Activated CD4-positive, alpha-beta T cell treated with anti-CD3 and anti-CD28 coated beads for 48 hours (primary cell): Measurements from ENCODE around the gene CFAP46.

Source experiments
- DNase-seq: peaks from one replicate; pipeline ENCODE4 v3.0.0-alpha.2; 2020

CFAP46 gene

DNA sequence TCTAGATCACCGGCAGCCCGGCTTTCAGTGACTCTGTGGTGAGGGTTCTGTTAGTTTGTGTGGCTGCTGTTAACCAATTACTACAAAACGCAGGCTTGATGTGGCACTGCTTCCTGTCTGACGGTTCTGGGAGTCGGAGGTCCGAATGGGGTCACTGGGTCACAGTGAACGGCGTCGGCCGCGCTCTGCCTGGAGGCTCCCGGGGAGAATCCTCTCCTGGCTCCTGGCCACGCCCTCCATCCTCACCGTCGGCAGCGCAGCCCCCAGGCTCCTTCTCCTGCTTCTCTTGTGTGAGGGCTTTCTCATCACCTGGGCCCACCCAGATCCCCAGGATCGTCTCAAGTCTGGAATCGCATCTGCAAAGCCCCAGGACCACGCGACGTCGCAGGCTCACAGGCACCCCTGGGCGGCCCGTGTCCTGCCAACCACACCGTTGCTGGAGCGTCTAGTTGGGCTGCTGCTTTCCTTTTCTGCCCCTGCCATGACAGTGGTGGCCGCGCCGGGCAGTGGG lies 124.6 kb downstream of the CFAP46 start:
- DNase-seq, result no peak

DNA sequence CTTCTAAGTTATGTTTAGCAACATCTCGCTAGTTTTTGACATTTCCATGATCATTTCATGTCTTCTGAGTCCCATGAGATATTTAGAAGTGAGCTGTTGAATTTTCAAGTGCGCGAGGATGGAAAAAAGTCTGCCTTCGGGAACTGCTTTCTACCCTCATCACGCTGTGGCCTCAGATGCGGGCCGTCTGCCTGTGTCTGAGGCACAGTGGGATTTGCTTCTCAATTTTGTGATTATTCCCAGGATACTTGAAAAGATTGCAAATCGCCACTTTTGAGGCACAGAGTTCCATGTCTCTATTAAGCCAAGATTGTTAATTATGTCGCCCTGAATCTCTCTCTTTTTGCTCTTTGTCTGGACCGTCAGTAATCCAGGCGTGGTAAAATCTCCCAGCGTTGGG lies 125.7 kb downstream of the CFAP46 start:
- DNase-seq, result no peak

DNA sequence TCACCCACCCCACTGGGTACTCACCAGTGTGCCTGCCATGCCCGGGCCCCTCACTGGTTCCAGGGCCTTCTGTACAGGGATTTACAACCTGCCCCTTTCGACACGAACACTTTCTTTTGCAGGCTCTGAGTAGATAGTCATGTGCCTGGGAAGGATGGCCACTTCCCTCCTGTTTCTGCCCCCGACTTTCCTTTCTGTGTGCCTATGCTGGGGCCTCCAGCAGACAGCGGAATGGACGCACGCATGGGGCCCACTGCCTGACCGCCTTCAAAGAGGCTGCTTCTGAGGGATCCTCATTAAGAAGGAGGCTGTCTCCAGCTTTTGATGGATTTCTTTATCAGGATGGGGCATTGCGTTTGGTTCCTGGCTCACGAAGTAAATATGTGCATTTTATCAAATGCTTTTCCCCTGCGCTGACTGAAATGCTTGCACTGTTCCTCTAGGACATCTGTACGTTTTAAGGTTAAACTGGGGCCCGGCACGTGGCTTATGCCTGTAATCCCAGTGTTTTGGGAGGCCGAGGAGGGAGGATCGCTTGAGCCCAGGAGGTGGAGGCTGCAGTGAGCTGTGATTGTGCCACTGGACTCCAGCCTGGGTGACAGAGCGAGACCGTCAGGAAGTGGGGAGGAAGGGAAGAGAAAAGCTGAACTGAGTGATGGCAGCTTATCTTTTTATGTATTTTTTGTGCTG lies 127.1 kb downstream of the CFAP46 start:
- no peak for DNase-seq

DNA sequence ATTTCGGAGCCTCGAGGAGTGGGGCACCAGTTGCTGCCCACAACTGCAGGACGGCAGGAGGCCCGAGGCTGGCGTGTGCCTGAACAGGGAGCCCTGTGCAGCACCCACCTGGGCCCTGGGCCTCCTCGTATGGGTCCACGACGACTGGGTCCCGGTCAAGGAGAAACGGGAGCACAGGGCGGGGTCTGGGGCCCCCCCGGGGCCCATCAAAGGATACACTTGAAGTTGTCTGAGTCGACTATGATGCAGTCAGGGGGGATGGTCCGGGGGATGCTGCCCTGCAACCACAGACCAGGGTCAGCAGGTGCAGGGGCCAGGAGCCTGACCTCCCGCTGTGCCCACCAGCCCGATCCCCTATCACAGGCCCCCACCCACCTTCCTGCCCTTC lies 127.9 kb downstream of the CFAP46 start:
- no peak for DNase-seq

DNA sequence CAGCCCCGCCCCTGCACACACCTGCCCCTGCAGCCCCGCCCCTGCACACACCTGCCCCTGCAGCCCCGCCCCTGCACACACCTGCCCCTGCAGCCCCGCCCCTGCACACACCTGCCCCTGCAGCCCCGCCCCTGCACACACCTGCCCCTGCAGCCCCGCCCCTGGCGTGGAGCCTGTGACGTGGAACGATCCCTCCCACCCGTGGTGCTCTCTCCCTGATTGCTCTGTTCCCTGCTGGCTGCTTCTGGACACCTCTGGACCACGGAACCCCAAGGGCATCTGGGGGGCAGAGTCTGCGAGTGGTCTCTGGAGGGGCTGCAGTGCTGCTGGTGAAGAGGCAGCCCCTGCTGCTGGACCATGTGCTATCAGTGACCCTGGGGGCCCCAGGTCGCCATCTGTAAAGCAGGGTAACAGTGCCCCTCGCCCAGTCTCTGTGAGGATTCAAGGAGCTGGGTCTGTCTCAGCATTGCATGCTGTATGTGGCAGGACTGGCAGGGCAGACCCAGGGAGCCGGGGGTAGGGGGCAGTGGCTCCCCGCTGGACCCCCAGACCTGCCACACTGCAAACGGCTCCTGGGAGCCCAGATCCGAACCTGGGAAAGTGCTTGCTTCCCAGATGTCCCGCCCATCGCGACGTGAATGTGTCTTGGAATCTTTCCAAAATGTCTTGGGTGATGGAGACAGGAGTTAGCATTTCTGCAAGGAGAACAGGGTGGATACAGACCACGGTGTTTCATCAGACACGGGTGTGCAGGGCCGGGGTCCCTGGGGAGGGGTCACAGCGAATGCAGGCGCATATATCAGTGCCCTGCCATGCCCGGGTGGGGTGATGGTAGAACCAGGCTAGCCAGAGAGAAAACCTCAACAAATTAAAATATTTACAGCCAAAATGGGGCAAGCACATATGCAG lies 128.6 kb downstream of the CFAP46 start:
- DNase-seq, result no peak

DNA sequence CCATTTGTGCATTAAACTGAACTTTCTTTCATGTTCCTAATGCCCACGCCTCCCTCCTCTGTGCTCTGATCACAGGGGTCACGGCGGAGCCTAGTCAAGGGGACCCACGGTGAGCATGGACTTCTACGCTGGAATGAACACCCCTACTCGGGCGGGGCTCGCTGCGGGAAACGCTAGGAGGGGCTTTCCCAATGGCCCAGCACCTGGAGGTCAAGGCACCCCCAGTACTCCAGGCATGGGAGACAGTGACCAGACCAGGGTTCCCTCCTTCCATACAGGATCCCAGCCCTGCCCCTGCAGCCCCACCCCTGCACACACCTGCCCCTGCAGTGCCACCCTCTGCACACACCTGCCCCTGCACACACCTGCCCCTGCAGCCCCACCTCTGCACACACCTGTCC lies 129.4 kb downstream of the CFAP46 start:
- no peak for DNase-seq

DNA sequence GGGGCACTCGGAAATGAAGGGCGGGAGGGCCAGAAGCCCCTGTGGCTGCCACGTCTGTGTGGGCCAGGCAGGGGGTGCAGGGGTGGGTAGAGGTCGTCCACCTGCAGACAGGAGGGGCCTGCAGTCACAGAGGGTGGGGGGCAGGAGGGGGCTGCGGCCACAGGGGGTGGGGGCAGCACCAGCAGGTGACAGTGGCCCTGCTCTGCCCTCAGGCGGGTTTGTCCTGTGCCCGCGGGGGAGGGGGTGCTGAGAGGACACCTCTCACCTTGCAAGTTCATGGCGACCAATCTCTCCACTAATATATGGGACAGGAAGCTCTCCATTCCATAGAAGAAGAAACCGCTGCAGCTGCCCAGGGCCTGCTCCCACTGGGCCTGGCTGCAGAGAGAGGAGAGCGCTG lies 129.8 kb downstream of the CFAP46 start:
- no peak for DNase-seq

DNA sequence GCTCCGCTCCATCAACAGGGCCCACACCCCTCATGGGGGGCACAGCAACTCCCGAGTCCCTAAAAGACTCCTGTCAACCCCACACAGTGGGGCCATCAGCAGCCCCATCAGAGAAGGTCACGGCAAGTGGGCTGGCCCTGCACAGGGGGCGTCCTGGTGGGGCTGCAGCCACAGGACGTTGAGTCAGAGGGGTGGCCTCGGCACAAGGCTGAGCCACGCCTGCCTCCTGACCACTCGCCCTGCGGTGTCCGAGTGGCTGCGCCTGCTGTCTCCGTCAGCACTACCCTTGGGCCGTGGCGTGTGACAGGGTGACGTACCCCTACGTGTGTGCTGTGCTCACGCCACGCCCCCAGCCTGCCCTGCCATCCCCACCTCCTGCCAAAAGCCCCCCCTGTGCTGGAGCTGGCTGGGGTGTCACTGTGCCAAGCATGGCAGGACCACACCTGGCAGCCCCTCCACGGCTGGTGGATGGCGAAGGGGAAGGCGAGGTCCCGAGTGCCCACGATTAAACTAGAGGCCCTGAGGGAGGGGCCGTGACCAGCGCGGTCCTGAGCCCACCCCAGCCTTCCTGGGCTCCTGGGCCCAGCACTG lies 130.4 kb downstream of the CFAP46 start:
- DNase-seq, result no peak

DNA sequence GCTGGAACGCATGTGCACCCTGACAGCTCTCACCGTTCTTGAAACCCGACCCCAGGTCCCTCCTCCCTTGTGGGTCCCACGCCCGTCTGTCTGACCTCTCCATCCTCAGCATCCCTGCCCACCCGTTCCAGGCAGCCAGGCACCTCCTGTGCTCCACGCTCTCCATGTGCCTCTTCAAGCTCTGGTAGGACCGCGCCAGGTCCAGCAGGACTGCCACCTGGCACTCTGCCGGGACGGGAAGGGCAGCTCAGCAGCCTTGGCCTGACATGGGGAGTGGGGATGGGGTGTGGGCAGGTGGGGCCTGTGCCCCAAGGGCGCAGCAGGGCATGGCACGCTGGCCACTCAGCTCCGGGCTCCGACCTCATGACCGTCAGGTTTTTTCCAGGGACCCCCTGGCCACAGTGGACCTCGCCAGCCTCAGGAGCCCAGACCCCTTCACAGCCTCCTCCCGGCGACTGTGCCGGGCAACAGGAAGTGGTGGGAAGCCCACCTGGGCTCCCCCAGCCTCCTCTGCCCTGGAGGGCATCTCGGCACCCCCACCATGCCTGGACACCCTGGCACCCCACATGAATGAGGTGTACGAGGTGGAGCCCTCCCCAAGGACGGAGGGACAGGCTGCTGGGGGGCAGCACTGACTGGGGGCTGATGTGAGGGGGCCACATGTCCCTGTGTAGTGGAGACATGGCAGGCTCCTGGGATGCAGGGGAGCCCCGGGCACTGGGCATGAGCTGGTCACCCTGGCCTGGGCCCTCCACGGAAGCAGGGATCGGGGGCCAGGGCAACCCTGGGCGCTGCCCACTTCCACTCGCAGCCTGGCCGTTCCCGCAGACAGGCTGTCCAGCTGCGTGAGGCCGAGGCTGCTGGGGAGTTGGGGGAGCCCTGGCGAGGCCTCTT lies 131.3 kb downstream of the CFAP46 start:
- no peak for DNase-seq

DNA sequence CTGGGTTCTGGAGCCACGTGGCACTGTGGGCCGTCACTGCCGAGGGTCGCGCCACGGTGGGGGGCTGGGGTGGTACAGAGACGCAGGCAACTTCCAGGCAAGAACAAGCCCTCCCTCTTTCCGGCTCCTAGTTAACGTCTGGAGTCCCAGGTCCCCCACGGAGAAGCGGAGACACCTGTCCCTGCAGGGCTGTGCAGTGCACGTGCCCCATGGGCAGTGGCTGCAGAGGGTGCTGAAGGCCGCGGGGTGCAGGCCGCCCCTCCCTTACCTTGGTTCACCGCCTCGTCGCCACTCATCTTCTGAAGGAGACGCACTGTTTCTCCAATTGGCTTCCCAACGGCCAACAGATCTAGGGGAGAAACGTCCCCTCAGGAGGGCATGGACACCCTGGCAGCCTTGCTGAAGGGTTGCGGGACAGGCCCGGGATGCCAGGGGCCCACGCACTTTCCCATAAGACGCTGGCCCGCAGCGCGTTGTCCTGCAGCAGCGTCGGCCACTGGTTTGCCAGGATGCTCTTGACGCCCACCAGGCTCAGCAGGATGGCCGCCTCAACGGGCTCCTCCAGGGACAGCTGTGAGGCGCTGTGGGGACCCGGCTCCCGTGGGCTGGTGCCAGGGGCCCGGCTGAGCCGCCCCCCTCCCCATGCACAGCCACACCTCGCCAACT lies 132.1 kb downstream of the CFAP46 start:
- no peak for DNase-seq

DNA sequence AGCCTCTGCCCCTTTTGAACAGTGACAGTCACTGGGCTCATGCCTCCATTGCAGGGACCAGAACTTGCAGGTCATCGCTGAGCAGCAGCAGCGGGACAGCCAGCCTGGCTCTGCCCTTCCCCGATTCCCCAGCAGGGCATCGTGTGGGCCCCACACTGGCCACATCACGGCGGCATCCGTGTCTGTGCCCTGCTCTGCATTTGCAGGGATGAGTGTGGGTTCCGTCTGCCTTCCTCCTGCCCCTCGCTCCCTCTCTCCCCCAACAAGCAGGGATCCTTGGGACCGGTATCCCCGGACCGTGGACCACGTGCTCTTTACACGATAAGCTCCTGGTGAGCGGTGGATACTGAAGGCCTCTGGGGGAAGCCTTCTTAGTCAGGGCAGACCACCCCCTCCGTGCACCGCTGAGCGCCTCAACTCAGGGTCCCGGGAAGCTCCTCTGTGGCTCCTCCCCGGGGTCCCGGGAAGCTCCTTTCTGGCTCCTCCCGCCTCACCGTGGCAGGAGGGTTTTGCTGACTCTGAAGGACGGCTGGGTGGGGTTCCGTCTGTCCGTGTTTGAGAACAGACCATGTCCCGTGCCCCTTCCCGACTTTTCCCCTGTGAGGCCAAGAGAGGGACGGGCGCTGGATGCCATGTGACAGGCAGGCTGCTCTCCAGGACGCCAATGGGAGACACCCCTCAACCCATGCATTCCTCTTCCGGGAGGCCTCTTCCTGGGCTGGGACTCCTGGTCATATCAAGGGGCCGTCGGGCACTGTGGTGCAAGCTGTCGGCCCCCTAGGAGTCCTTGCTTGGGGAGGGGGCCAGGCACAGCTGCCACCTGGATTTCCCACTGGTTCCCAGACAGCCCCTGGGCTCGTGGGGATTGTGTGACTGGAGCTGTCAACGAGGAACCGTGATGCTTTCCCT lies 132.9 kb downstream of the CFAP46 start:
- DNase-seq, result no peak

DNA sequence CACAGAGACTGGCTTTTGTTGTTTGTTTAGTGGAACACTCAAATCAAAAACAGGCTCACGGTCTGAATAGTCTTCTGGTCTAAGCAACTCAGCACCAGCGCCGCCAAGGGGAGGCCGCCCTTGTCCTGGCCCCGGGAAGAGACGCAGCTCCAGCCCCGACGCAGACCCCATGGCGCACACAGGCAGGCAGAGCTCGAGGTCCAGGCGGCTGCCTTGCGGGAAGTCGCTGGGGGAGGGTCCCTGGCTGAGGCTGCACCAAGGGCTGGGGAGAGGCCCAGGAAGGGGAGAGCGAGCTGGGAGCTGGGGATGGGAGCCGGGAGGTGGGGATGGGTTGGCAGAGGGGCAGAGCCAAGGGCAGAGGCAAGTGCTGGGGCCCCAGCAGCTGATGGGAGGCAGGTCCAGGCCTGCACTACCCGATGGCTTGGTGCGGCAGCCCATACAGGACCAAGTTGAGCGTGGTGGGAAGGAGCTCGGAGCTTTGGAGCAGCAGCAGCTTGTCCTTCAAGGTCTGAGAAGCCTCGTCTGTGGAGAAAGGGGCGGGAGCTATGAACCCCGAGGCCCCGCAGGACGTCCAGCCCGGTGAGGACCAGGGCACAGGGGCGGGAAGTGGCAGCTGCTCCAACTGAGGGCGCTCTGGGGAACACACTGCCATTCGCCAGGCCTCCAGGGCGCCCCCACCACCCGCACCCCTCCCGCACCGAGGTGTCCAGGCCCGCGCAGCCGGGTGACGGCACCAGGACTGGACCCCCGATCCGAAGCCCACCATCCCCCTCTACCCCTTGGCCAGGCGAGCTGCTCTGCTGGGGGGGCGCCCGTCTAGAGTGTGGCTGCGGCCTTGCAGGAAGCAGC lies 133.8 kb downstream of the CFAP46 start:
- no peak for DNase-seq

DNA sequence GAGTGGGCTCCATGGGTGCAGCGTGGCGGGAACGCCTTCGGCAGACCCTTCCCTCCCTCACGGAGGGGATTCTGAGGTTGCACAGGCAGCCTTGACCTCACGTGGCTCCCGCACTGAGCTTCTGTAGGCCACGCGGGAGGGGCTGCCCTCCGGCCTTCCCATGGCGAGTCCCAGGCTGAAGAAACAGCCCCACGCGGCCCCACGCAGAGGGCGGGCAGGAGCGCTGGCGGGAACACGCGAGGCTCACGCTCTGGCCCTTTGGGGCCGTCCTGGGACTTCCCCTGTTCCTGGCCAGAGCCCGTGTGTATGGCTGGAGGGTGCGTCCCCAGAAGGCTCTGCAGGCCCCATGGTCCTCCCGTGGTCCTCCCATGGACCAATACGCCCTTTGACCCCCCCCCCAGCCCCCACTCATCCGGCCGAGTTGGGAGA lies 134.7 kb downstream of the CFAP46 start:
- DNase-seq, result no peak

DNA sequence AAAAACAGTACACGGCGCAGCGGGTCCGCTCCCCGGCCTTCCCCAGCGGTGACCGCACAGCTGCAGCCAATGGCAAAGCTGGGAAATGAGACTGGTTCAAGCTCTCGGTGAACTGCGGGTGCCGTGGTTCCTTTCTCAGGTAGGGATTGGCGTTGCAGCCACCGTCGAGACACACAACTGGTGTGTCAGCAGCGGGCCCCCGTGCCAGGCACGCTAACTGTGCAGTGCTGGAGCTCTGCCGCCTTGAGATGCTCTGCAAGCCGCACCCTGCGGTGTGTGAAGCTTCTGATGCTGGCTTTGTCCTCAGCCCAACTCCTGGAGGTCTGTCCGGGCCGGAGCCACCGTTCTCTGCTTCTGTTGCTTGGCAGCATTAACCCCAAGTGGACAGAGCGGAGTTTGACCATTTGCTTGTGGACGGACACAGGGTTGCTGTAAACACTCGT lies 135.8 kb downstream of the CFAP46 start:
- no peak for DNase-seq

DNA sequence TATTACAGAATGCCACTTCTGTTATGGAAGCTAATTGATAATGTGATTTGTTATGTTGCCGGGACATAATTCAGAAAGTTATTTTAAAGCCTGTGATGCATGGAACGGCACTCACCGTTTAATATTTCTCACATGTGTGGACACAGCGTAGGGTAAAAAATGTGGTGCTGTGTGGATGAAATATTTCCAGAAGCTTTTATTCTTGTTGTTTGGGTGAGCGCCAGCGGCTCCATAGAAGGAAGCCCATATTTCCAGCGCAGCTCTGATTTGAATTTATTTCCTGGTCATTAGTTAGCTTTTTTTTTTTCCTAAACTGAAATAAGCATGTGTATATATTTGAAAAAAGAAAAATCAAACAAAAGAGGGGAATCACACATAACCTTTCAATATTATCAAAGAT lies 136.3 kb downstream of the CFAP46 start:
- DNase-seq, result no peak

DNA sequence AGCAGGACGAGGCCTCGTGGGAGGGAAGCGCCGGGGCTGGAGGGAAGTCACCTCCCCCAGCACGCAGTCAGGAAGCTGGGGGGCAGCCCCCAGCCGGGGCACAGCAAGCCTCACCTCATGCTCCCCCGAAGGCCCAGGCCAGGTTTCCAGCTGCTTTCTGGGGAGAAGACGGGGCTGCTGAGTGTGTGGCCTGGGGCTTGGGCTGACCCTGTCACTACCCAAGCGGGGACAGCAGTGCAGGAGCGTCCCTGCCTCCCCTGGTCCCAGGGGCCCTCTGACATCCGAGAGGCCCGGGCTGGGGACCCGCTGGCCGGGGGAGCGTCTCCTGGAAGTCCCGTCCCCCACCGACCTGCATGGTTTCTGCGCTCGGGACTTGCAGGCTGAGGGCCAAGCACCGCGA lies 136.8 kb downstream of the CFAP46 start:
- DNase-seq, result no peak

DNA sequence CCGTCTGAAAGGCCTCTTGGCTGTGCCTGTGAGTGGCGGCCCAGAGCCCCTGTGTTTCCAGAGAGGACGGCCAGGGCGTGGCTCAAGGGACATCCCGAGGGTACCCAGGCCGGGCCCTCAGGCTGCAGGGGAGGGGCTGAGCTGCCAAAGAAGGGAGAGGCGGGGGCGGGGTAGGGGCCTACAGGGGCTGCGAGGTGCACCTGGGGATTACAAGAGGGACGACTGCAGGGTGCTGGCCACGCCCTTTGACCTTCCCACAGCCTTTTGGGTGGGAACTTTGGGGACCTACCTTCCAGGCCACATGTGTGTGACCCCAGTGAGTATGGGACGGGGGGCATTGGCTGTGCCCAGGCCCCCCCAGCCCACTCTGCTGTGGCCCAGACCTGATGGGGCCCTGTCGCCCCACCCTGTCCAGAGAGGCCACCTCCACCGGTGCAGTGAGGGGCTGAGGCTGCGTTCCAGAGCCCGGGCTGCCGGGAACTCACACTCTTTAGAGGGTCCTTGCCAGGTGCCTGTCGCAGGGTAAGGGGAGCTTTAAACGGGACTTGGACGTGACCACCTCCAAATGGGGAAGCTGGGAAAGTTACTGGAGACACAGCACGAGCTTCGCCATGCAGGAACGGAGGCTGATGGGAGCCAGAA lies 137.5 kb downstream of the CFAP46 start:
- no peak for DNase-seq

DNA sequence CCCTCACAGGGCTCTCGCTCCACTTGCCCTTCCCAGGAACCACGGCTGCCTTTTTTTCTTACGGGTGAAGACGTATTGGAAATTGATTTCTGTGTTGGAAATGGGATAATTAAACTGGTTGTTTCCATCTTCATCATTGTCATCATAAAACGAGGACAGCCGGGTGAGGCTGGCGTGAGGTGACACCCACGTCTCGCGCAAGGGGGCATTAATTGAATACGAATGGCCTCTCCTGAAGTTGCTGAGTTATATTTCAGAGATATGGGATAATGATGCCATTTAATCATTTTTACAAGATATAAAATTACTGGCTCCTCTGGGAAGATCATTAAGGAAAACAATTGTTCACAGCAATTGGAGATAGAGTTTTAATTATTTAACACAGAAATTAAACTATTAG lies 138.1 kb downstream of the CFAP46 start:
- DNase-seq, result no peak

DNA sequence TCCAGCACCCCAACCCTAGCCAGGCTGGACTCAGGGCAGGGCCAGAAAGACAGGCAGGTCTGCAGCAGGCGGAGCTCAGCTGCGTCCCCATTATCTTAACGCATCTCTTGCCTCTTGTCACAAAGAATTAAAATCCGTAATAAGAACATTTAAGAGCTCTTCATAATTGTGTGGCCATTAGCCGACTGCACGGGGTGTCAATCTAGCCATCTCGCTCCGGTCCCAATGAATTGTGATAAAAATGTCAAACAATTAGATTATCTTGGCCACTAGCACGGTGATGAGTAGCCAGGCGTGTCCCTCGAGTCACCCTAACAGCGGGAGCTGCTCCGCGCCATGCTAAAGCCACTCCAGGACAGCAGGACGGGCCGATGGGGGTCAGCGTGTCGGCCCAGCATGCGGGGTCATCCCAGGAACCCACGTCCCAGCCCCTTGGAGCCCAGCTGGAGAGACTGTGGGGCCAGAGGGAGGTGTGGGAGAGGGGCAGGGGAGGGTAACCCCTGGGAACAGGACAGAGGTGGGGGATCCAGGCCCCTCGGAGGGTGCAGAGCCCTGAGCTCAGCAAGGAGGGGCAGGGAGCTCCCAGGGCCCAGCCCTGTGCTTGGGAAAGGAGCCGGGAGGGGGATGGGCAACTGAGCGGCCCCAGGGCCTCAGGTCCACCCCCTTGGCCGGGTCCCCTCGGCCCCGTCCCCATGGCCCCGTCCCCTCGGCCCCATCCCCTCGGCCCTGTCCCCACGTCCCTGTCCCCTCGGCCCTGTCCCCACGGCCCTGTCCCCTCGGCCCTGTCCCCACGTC lies 138.8 kb downstream of the CFAP46 start:
- no peak for DNase-seq
